K562 (cell line): Measurements from ENCODE around the gene JAKMIP2.

Experiments
- BHLHE40 ChIP-seq: IDR thresholded peaks from 2 replicates; pipeline ENCODE4 v1.6.1; 2011; ENCODE audit warnings: low read length, improper control_type of control experiment
- HDAC2 ChIP-seq: fragments of 450-650 bp; IDR thresholded peaks from 2 replicates; pipeline ENCODE4 v1.6.1; 2016; ENCODE audit warnings: mild to moderate bottlenecking
- LEF1 ChIP-seq: fragments of 450-650 bp; IDR thresholded peaks from 2 replicates; pipeline ENCODE4 v1.6.1; 2016; ENCODE audit warnings: mild to moderate bottlenecking
- STAT5B ChIP-seq: fragments of 250-450 bp; sonication (Bioruptor Pico); IDR thresholded peaks from 2 replicates; pipeline ENCODE4 v1.8.0; 2021; ENCODE audit warnings: mild to moderate bottlenecking, inconsistent platforms
- ZNF696 ChIP-seq: fragments of 250-450 bp; sonication (Bioruptor Pico); conservative IDR thresholded peaks from 2 replicates; pipeline ENCODE4 v1.4.0; 2020; ENCODE audit warnings: mild to moderate bottlenecking, moderate library complexity
- TF ChIP-seq, protein P1 (sequence below), 3 experiments: IDR thresholded peaks in 2 of 3; conservative IDR thresholded peaks in 1 of 3; 2 replicates each; pipeline ENCODE4 v1.5.1; 2011 to 2012; ENCODE audit warnings: low read length in 3 of 3, mild to moderate bottlenecking in 3 of 3, control low read depth in 2 of 3, improper control_type of control experiment in 1 of 3, inconsistent platforms in 1 of 3, low read depth in 1 of 3, mixed read lengths in 1 of 3, moderate library complexity in 1 of 3; ENCODE audit not compliant: insufficient read depth in 2 of 3
- TF ChIP-seq, protein P2 (sequence below): sonication (generic); formaldehyde crosslinking; IDR thresholded peaks from 2 replicates; pipeline ENCODE4 v1.8.0; 2022; ENCODE audit warnings: missing genetic modification reagents, mild to moderate bottlenecking, moderate library complexity, borderline replicate concordance
- TF ChIP-seq, protein P3 (sequence below): fragments of 450-650 bp; IDR thresholded peaks from 2 replicates; pipeline ENCODE4 v1.6.1; 2016; ENCODE audit warnings: antibody characterized with exemption

- TF ChIP-seq, protein P1, sequence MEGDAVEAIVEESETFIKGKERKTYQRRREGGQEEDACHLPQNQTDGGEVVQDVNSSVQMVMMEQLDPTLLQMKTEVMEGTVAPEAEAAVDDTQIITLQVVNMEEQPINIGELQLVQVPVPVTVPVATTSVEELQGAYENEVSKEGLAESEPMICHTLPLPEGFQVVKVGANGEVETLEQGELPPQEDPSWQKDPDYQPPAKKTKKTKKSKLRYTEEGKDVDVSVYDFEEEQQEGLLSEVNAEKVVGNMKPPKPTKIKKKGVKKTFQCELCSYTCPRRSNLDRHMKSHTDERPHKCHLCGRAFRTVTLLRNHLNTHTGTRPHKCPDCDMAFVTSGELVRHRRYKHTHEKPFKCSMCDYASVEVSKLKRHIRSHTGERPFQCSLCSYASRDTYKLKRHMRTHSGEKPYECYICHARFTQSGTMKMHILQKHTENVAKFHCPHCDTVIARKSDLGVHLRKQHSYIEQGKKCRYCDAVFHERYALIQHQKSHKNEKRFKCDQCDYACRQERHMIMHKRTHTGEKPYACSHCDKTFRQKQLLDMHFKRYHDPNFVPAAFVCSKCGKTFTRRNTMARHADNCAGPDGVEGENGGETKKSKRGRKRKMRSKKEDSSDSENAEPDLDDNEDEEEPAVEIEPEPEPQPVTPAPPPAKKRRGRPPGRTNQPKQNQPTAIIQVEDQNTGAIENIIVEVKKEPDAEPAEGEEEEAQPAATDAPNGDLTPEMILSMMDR (IDR thresholded peaks at IDR 0.05 in 2 of 3, conservative IDR thresholded peaks at IDR 0.05 in 1 of 3; ENCODE audit: insufficient read depth in 2 of 3, low read depth in 1 of 3, low read length in 3 of 3) = no peak
- TF ChIP-seq LEF1 (no peak), BHLHE40 (no peak), HDAC2 (no peak), STAT5B (CRISPR knock-in tag) (no peak), ZNF696 (CRISPR knock-in tag) (no peak)
- TF ChIP-seq, protein P2, sequence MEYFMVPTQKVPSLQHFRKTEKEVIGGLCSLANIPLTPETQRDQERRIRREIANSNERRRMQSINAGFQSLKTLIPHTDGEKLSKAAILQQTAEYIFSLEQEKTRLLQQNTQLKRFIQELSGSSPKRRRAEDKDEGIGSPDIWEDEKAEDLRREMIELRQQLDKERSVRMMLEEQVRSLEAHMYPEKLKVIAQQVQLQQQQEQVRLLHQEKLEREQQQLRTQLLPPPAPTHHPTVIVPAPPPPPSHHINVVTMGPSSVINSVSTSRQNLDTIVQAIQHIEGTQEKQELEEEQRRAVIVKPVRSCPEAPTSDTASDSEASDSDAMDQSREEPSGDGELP = no peak
- TF ChIP-seq, protein P3, sequence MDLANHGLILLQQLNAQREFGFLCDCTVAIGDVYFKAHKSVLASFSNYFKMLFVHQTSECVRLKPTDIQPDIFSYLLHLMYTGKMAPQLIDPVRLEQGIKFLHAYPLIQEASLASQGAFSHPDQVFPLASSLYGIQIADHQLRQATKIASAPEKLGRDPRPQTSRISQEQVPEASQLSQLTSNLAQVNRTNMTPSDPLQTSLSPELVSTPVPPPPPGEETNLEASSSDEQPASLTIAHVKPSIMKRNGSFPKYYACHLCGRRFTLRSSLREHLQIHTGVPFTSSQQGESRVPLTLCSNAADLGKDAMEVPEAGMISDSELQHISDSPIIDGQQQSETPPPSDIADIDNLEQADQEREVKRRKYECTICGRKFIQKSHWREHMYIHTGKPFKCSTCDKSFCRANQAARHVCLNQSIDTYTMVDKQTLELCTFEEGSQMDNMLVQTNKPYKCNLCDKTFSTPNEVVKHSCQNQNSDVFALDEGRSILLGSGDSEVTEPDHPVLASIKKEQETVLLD = no peak
Measured at GRCh38 chr5:147554261-147554817, 228.2 kb downstream of the JAKMIP2 start.
